SU-DHL-6 (cell line): ENCODE results near the gene SPRED2.

Experiments used
- H2AFZ ChIP-seq: fragments of 200-600 bp; sonication (generic); 2 replicates; pipeline ENCODE4 v1.6.1; 2014; ENCODE audit warnings: low read depth, mild to moderate bottlenecking, moderate library complexity, mixed read lengths, antibody characterized with exemption, low read length; ENCODE audit not compliant: severe bottlenecking
- H3F3A ChIP-seq: fragments of 200-600 bp; shearing (Covaris generic); 2 replicates; pipeline ENCODE4 v1.6.0; 2016; ENCODE audit warnings: antibody characterized with exemption, mild to moderate bottlenecking; ENCODE audit not compliant: insufficient read depth
- H3K27ac ChIP-seq: fragments of 200-600 bp; sonication (generic); 2 replicates; pipeline ENCODE4 v1.5.1; 2016; ENCODE audit warnings: low read depth, mild to moderate bottlenecking, low read length, moderate library complexity, mixed read lengths
- H3K27me3 ChIP-seq: fragments of 200-600 bp; sonication (generic), shearing (Covaris generic); 2 replicates; pipeline ENCODE4 v1.6.0; 2014; ENCODE audit warnings: mild to moderate bottlenecking, low read length
- H3K36me3 ChIP-seq: fragments of 200-600 bp; sonication (generic); 2 replicates; pipeline ENCODE4 v1.6.1; 2014; ENCODE audit warnings: mild to moderate bottlenecking, low read length, mixed read lengths
- H3K4me2 ChIP-seq: fragments of 300-600, 200-600 bp; shearing (Covaris generic), sonication (generic); 2 replicates; pipeline ENCODE4 v1.6.0; 2014; ENCODE audit warnings: low read length, low read depth, mild to moderate bottlenecking; ENCODE audit not compliant: poor library complexity, severe bottlenecking
- H3K4me3 ChIP-seq: fragments of 200-600 bp; sonication (generic); 2 replicates; pipeline ENCODE4 v1.5.1; 2014; ENCODE audit warnings: antibody characterized with exemption, low read length, mild to moderate bottlenecking, mixed read lengths; ENCODE audit not compliant: insufficient read depth, poor library complexity, severe bottlenecking
- H3K79me2 ChIP-seq: fragments of 200-600 bp; sonication (generic); 2 replicates; pipeline ENCODE4 v1.6.1; 2014; ENCODE audit warnings: mild to moderate bottlenecking, low read length, moderate library complexity; ENCODE audit not compliant: insufficient read depth
- H3K9ac ChIP-seq: fragments of 200-600 bp; sonication (generic); 2 replicates; pipeline ENCODE4 v1.7.0; 2014; ENCODE audit warnings: mild to moderate bottlenecking, low read length
- H3K9me2 ChIP-seq: fragments of 200-600 bp; sonication (generic); replicated peaks from 2 replicates; pipeline ENCODE4 v1.6.1; 2014; ENCODE audit warnings: low read length; ENCODE audit not compliant: insufficient read depth
- H3K9me3 ChIP-seq: fragments of 200-600 bp; sonication (generic); 2 replicates; pipeline ENCODE4 v1.6.1; 2014; ENCODE audit warnings: low read length, mixed read lengths; ENCODE audit not compliant: insufficient read depth
- H4K20me1 ChIP-seq: fragments of 200-600 bp; sonication (generic); 2 replicates; pipeline ENCODE4 v1.6.1; 2014; ENCODE audit warnings: low read depth, mild to moderate bottlenecking, antibody characterized with exemption, low read length, moderate library complexity, mixed read lengths
- CTCF ChIP-seq: fragments of 200-600 bp; sonication (generic); IDR thresholded peaks from one replicate; pipeline ENCODE4 v1.5.1; 2017; ENCODE audit warnings: antibody characterized with exemption, mild to moderate bottlenecking, low read length, moderate library complexity; ENCODE audit not compliant: insufficient read depth, poor library complexity, severe bottlenecking
- EZH2phosphoT487 ChIP-seq: fragments of 200-600 bp; sonication (generic), shearing (Covaris generic); conservative IDR thresholded peaks from 2 replicates; pipeline ENCODE4 v1.6.1; 2018; ENCODE audit warnings: mild to moderate bottlenecking, antibody characterized with exemption, low read length, moderate library complexity, mixed read lengths

SPRED2 gene

GRCh38 chr2:65325066-65325465 is 107.3 kb downstream of the SPRED2 start:
- Histone ChIP-seq H3K79me2 (no peaks in the 10 kb centered on the region), H4K20me1 (no peaks in the 10 kb centered on the region), H2AFZ (no peak overlapping the region), H3K4me2 (peak overlapping the region; percentile 42), H3K36me3 (0 out of 2 replicates have a peak, but pooled peaks cover 9% of the 10 kb centered on the region), H3K4me3 (no peak overlapping the region), H3K9ac (no peak overlapping the region), H3F3A (peaks cover 38% of the 10 kb centered on the region), H3K27ac (peak overlapping the region; percentile 80), H3K9me3 (no peaks in the 10 kb centered on the region), H3K27me3 (no peaks in the 10 kb centered on the region), H3K9me2 (no peaks in the 10 kb centered on the region)
- TF ChIP-seq EZH2phosphoT487 (no peak), CTCF (no peak)

- Histone ChIP-seq H3K4me3 (no peak overlapping the region), H2AFZ (no peak overlapping the region), H3K9ac (no peak overlapping the region), H3K27ac (peak overlapping the region; percentile 36), H3K9me3 (no peaks in the 10 kb centered on the region), H4K20me1 (no peaks in the 10 kb centered on the region), H3K9me2 (no peaks in the 10 kb centered on the region), H3K27me3 (no peaks in the 10 kb centered on the region), H3K79me2 (no peaks in the 10 kb centered on the region), H3F3A (peaks cover 32% of the 10 kb centered on the region), H3K36me3 (peaks cover 2% of the 10 kb centered on the region; the same call in 1 of the 2 replicates), H3K4me2 (no peak overlapping the region)
- no peak for TF ChIP-seq CTCF
- TF ChIP-seq EZH2phosphoT487 = no peak
These were observed 111.5 kb downstream of the SPRED2 start for GRCh38 chr2:65320946-65321345.

- H3K4me2 ChIP-seq = no peak overlapping the region
- H3K9me2 ChIP-seq = no peaks in the 10 kb centered on the region
- no peak overlapping the region for H3K4me3 ChIP-seq
- no peaks in the 10 kb centered on the region for H3K9me3 ChIP-seq
- peaks cover 27% of the 10 kb centered on the region; the same call in 1 of the 2 replicates for H3F3A ChIP-seq
- no peaks in the 10 kb centered on the region for H3K27me3 ChIP-seq
- H3K79me2 ChIP-seq = no peaks in the 10 kb centered on the region
- H4K20me1 ChIP-seq = no peaks in the 10 kb centered on the region
- no peak overlapping the region for H2AFZ ChIP-seq
- no peak overlapping the region for H3K9ac ChIP-seq
- TF ChIP-seq CTCF = no peak
- no peak for TF ChIP-seq EZH2phosphoT487
- peaks cover 5% of the 10 kb centered on the region; the same call in 1 of the 2 replicates for H3K36me3 ChIP-seq
- H3K27ac ChIP-seq = peak overlapping the region; percentile 36; the same call in 1 of the 2 replicates
These were observed 112.2 kb downstream of the SPRED2 start for GRCh38 chr2:65320042-65320725.
